ENCODE data around the gene CCL8. TPM values are rescaled to one million over a fixed set of nuclear protein-coding genes. Genes with fewer than 3 reads are reported as not detected.
A peak's percentile ranks its signal among the peaks of the same experiment; 100 is the strongest.

Gene CCL8
- not detected for total RNA-seq

DNA sequence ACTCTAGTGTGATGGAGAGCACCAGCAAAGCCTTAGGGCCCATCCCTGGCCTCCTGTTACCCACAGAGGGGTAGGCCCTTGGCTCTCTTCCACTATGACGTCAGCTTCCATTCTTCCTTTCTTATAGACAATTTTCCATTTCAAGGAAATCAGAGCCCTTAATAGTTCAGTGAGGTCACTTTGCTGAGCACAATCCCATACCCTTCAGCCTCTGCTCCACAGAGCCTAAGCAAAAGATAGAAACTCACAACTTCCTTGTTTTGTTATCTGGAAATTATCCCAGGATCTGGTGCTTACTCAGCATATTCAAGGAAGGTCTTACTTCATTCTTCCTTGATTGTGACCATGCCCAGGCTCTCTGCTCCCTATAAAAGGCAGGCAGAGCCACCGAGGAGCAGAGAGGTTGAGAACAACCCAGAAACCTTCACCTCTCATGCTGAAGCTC is at the start of gene CCL8:
Gene CCL8 (plus strand): TSS at position 397 of the 445 bp plus-strand sequence. CDS start 67 bp downstream, outside the sequence.
- H3K27me3 Mint-ChIP-seq: peaks cover 26% of the 10 kb centered on the region
- H3K4me1 Mint-ChIP-seq: no peaks in the 10 kb centered on the region
- H3K27ac Mint-ChIP-seq: no peak within 1 kb of the TSS
- H3K36me3 Mint-ChIP-seq (ENCODE audit: low read depth): no peaks in the 10 kb centered on the region
- no peaks in the 10 kb centered on the region for H3K9me3 Mint-ChIP-seq
- no peak within 1 kb of the TSS for H3K4me3 Mint-ChIP-seq
- ATAC-seq (replicated peaks): no peak

DNA sequence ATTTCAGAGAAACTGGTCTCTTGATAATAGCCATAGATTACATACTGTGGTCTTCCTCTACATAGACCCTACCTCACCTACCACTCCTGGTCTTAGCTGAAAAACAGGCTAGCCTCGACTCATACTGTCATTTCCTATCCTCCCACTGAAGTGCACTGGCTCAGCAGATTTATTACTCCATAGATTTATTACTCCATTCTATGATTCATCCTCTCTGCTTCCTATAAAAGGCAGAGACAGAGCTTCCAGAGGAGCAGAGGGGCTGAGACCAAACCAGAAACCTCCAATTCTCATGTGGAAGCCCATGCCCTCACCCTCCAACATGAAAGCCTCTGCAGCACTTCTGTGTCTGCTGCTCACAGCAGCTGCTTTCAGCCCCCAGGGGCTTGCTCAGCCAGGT is 49.3 kb upstream of the CCL8 start, which contains the start of gene CCL7:
Gene CCL7 (plus strand): TSS at position 253 of the 400 bp plus-strand sequence. CDS start 70 bp downstream, at position 323.
- Mint-ChIP-seq H3K4me3 (no peak within 1 kb of the TSS), H3K9me3 (no peaks in the 10 kb centered on the region), H3K27me3 (peaks cover 66% of the 10 kb centered on the region), H3K27ac (no peak within 1 kb of the TSS), H3K36me3 (ENCODE audit: low read depth) (no peaks in the 10 kb centered on the region), H3K4me1 (no peaks in the 10 kb centered on the region)
- no peak for ATAC-seq (replicated peaks)

DNA sequence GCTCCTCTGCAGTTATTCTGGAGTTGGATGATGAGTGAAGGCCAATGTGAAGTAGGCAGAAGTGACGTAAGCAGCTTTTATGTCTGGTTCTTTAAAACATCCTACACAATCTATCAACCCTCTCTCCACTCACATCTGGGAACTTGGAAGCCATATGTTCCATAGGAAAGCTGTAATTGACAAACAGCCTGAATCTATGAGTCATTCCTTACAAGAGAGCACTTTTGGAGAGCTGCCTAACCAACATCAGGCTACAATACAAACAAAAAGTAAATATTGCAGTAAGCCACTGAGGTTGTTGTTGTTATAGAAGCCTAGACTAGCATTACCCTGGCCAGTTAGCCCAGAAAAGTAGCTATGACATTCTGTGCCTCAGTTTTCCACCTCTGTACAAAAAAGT is 43.4 kb upstream of the CCL8 start:
- no peaks in the 10 kb centered on the region for H3K9me3 Mint-ChIP-seq
- no peak for ATAC-seq (replicated peaks)
- H3K4me1 Mint-ChIP-seq: no peaks in the 10 kb centered on the region
- peaks cover 67% of the 10 kb centered on the region for H3K27me3 Mint-ChIP-seq
- H3K4me3 Mint-ChIP-seq: no peak overlapping the region
- no peak overlapping the region for H3K27ac Mint-ChIP-seq
- H3K36me3 Mint-ChIP-seq (ENCODE audit: low read depth): no peaks in the 10 kb centered on the region

DNA sequence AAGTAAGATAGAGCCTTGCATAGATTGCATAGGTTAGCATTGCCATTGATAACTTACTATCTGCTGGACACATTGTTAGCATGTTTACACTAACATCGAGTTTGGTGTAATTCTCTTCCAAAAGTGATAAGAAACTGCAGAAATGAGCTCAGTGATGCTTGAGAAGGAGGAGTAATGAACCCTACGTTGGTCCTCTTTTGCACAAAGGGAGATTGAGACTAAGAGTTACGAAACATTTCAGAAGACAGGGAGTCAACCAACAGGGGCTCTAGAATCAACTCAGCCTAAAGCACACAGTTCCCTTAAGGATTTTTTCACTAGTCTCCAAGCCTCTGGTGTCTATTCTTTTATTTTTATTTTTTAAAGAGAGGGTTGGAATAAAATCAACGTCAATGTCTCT is 42.4 kb upstream of the CCL8 start:
- no peak for ATAC-seq (replicated peaks)
- Mint-ChIP-seq H3K27me3 (peaks cover 71% of the 10 kb centered on the region), H3K27ac (no peak overlapping the region), H3K9me3 (no peaks in the 10 kb centered on the region), H3K36me3 (ENCODE audit: low read depth) (no peaks in the 10 kb centered on the region), H3K4me3 (no peak overlapping the region), H3K4me1 (no peaks in the 10 kb centered on the region)

DNA sequence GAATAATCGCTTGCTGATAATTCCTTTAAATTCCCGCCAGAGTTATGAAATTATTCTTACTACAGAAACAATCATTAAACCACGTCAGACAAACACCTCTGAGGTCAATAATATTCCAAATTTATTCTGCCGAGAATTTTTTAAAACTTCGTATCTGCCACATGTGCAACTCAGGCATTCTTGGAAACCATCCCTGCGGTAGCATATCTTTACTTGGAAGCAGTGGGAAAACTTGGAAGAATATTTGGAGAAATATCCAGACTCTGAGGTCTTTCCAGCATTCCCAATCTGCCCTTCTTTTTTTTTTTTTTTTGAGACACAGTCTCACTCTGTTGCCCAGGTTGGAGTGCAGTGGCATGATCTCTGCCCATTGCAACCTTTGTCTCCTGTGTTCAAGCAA is 35.7 kb upstream of the CCL8 start:
- Mint-ChIP-seq H3K4me1 (no peaks in the 10 kb centered on the region), H3K9me3 (no peaks in the 10 kb centered on the region), H3K4me3 (no peak overlapping the region), H3K27me3 (peaks cover 40% of the 10 kb centered on the region), H3K36me3 (ENCODE audit: low read depth) (no peaks in the 10 kb centered on the region), H3K27ac (no peak overlapping the region)
- no peak for ATAC-seq (replicated peaks)

DNA sequence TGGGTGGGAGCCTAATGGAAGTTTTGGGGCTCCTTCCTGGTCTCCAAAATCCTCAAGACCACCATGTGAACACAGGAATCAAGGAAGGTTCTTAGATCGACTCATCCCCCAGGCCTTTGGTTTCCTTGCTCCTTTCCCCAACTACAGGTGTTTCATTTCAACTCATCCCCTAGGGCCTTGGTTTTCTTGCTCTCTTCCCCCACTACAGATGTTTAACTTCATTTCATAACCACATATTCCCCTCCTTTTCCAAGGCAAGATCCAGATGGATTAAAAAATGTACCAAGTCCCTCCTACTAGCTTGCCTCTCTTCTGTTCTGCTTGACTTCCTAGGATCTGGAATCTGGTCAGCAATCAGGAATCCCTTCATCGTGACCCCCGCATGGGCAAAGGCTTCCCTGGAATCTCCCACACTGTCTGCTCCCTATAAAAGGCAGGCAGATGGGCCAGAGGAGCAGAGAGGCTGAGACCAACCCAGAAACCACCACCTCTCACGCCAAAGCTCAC is 33.9 kb upstream of the CCL8 start, which contains the start of gene CCL11:
Gene CCL11 (plus strand): TSS at position 457 of the 507 bp plus-strand sequence. CDS start 67 bp downstream, outside the sequence.
- Mint-ChIP-seq H3K27ac (no peak within 1 kb of the TSS), H3K9me3 (no peaks in the 10 kb centered on the region), H3K27me3 (peaks cover 35% of the 10 kb centered on the region), H3K36me3 (ENCODE audit: low read depth) (no peaks in the 10 kb centered on the region), H3K4me1 (no peaks in the 10 kb centered on the region), H3K4me3 (no peak within 1 kb of the TSS)
- ATAC-seq (replicated peaks): no peak

DNA sequence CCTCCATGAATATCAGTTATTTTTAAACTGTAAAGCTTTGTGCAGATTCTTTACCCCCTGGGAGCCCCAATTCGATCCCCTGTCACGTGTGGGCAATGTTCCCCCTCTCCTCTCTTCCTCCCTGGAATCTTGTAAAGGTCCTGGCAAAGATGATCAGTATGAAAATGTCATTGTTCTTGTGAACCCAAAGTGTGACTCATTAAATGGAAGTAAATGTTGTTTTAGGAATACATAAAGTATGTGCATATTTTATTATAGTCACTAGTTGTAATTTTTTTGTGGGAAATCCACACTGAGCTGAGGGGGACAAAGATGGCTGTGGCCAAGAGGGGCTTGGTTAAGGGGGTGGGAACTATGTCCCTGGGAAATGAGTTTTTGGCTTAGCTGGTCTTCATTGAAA is 31.4 kb upstream of the CCL8 start:
- ATAC-seq (replicated peaks): no peak
- Mint-ChIP-seq H3K27me3 (peaks cover 26% of the 10 kb centered on the region), H3K4me1 (no peaks in the 10 kb centered on the region), H3K27ac (no peak overlapping the region), H3K4me3 (no peak overlapping the region), H3K36me3 (ENCODE audit: low read depth) (no peaks in the 10 kb centered on the region), H3K9me3 (no peaks in the 10 kb centered on the region)

DNA sequence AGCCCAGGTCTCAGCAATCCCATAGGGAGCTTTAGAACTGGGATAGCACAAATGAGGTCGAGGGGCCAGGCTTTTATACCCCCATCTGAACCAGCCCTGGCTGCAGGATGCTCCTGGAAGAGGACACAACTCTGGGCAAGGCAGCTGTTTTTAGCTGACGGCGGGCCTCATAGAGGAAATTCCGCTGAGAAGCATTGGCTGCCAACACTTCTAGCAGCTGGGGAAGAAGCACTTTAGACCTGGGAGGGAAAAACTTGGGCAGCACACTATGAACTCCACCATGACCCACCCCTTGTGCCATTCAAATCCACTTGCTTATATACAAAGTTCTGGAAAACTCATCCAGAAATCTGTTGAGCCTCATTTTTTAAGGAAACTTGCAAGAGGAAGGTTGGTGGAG is 28.6 kb upstream of the CCL8 start:
- no peak for ATAC-seq (replicated peaks)
- H3K4me1 Mint-ChIP-seq: no peaks in the 10 kb centered on the region
- no peak overlapping the region for H3K4me3 Mint-ChIP-seq
- no peaks in the 10 kb centered on the region for H3K9me3 Mint-ChIP-seq
- peaks cover 21% of the 10 kb centered on the region for H3K27me3 Mint-ChIP-seq
- H3K27ac Mint-ChIP-seq: no peak overlapping the region
- H3K36me3 Mint-ChIP-seq (ENCODE audit: low read depth): no peaks in the 10 kb centered on the region

DNA sequence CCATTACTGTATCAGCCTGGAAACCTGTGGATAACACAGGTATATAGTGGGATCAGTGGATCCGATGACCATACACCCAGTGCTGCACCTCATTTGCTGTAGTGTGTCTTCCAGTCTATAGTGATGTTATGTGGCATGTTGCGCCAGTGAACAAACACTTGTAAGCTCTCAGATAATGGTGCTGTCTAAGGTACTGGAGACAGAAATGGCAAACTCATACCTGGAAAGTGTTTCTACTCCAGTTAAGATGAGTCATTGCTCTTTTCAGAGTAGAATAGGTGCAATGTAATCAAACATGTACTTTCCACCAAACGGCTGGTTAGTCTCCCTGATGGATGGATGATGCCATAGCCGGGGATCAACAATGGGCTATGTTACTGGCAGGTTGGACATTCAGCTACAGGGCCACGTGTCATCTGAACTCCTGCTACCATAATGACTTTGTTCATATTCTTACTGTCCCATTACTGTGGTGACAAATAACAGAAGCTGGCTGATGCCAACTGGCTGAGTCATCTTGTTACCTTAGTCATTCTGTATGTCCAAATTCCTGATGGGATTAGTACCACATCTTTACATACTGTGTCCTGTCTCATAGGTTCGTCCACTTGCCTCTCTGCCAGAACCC is 27.4 kb upstream of the CCL8 start:
- H3K36me3 Mint-ChIP-seq (ENCODE audit: low read depth): no peaks in the 10 kb centered on the region
- ATAC-seq (replicated peaks): peak; percentile 59
- no peak overlapping the region for H3K4me3 Mint-ChIP-seq
- H3K9me3 Mint-ChIP-seq: no peaks in the 10 kb centered on the region
- H3K27ac Mint-ChIP-seq: no peak overlapping the region
- no peaks in the 10 kb centered on the region for H3K4me1 Mint-ChIP-seq
- H3K27me3 Mint-ChIP-seq: peaks cover 21% of the 10 kb centered on the region

DNA sequence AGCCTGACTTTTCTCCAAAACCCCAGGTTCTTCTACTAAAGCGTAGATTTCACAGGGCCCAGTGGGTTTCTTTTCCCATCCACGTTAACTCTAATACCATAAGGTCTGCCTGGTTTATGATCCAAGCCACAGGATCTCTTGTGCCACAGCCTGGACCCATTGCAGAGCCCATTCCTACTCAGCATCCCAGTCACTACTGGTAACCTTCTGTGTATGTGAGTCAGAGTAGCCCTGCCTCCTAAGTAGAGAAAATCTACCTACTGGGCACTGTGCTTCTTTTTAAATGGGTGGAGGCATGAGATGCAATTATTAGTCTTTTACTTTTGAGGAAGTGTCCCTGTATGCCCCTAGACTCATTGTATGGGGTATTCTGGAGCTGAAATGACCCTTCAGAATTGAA is 20.2 kb upstream of the CCL8 start:
- Mint-ChIP-seq H3K4me3 (no peak overlapping the region), H3K9me3 (no peaks in the 10 kb centered on the region), H3K27ac (no peak overlapping the region), H3K27me3 (peaks cover 27% of the 10 kb centered on the region), H3K4me1 (no peaks in the 10 kb centered on the region), H3K36me3 (ENCODE audit: low read depth) (no peaks in the 10 kb centered on the region)
- no peak for ATAC-seq (replicated peaks)

DNA sequence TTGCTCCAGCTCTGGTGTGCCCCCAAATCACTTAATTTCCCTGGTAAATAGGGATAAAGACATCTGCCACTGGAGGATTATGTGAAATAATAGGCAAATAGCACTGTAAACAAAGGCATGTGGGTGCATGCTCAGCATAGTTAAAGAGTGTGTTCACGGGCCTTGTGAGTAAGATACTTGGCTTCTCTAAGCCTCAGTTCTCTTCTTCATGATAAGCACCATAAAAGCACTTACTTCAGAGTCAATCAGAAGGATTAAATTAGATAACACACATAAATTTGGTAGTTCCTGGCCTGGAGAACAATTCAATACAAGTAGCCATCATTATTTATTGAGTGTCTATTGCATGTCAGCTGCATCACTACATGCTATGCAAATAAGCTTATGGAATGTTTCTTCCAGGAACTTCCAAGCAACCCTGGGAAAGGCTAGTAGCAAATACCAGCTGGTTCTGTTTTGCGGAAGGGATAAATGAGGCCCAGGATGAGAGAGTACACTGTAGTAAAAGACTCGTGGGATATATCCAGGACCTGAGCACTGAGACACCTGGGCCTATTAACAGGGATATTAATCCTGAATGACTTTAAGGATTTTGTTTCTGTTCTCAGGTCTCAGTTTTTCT is 19.2 kb upstream of the CCL8 start:
- H3K36me3 Mint-ChIP-seq (ENCODE audit: low read depth): no peaks in the 10 kb centered on the region
- H3K4me3 Mint-ChIP-seq: no peak overlapping the region
- no peaks in the 10 kb centered on the region for H3K9me3 Mint-ChIP-seq
- ATAC-seq (replicated peaks): no peak
- H3K27me3 Mint-ChIP-seq: peaks cover 34% of the 10 kb centered on the region
- no peak overlapping the region for H3K27ac Mint-ChIP-seq
- H3K4me1 Mint-ChIP-seq: no peaks in the 10 kb centered on the region

DNA sequence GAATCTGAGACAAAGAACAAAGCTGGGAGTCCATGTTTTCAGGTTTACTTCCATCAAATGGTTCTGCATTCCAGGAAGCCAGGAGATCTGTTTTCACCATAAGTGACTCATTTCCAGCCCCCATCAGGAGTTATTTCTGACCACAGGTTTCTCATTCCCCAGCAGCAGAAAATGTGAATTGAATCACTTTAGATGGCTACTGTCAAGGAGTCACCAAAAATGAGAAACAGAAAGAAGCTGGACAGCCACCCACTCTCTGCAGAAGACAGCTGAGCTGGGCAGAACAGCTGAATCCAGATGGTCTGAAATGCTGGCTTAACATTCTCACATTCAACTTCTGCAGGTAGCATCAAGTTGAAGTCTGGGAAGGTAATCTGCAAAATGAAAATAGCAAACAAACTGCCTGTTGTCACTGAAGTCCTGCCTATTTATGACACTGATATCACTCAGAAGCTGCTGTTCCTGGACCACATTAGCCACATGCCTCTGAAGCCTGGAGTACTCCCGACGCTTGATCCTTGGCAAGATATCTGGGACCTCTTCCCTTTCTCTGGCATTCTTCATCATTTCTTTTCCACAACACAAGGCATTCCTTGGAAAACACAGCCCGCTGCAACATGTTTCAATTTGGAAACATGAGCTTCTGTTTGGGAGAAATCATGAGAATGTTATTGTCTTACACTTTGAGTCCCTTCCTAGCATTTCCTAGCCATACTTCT is 18.4 kb upstream of the CCL8 start:
- ATAC-seq (replicated peaks): peak; percentile 28
- Mint-ChIP-seq H3K4me1 (no peaks in the 10 kb centered on the region), H3K27me3 (peaks cover 34% of the 10 kb centered on the region), H3K9me3 (no peaks in the 10 kb centered on the region), H3K27ac (no peak overlapping the region), H3K4me3 (no peak overlapping the region), H3K36me3 (ENCODE audit: low read depth) (no peaks in the 10 kb centered on the region)

DNA sequence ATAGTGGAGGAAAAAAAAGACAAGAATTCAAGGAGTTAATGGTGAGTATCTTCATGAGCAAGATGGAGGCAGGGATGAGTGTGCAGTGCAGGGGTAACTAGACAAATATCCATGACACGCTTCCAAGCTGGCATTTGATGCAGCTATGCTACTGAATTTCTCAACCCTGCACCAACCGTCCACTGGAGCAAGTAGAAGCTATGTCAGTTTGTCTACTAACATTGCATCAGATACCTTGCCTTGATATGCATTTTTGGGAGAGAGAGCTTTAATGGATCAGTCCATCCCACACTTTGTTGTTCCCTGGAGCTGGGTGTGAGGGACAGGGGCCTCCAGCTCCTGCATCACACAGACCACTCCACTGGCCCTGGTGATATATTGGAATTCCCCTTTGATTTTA is 17.2 kb upstream of the CCL8 start:
- no peak overlapping the region for H3K27ac Mint-ChIP-seq

DNA sequence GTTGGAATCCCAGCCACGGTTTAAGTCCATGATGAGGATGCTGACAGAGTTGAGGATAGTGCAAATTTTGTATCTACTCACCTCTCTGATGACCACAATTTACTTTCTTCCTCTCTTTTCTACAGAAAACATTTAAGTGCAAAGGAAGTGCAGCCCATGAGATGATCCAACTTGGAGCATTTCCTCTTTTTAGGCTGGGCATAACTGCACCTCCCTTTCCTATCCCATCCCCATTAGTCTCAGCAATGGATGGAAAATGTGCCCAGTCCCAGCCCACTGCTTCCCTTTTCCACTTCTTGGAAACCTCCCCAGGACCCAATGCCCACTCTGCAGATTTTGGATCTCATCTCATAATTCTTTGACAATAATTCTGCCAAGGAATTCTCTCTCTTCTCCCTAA is 16.6 kb upstream of the CCL8 start:
- H3K36me3 Mint-ChIP-seq (ENCODE audit: low read depth): no peaks in the 10 kb centered on the region
- ATAC-seq (replicated peaks): no peak
- H3K4me1 Mint-ChIP-seq: no peaks in the 10 kb centered on the region
- H3K9me3 Mint-ChIP-seq: no peaks in the 10 kb centered on the region
- no peak overlapping the region for H3K27ac Mint-ChIP-seq
- H3K27me3 Mint-ChIP-seq: peaks cover 38% of the 10 kb centered on the region
- no peak overlapping the region for H3K4me3 Mint-ChIP-seq

More for the DNA sequence above, 17.2 kb upstream of the CCL8 start:
- ATAC-seq (replicated peaks): no peak
- no peaks in the 10 kb centered on the region for H3K4me1 Mint-ChIP-seq
- no peaks in the 10 kb centered on the region for H3K36me3 Mint-ChIP-seq (ENCODE audit: low read depth)
- H3K9me3 Mint-ChIP-seq: no peaks in the 10 kb centered on the region
- no peak overlapping the region for H3K4me3 Mint-ChIP-seq
- H3K27me3 Mint-ChIP-seq: peaks cover 38% of the 10 kb centered on the region

DNA sequence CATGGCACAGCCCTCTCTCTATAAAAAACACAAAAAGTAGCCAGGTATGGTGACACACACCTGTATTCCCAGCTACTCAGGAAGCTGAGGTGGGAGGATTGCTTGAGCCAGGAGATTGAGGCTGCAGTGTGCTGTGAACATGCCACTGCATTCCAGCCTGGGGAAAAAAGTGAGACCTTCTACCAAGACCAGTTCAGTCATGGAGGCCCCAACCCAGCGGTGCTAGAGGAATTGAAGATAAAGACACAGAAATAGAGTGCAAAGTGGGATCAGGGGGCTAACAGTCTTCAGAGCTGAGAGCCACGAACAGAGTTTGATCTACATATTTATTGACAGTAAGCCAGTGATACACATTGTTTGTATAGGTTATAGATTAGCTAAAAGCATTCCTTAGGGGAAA is 15.6 kb upstream of the CCL8 start:
- ATAC-seq (replicated peaks): no peak
- Mint-ChIP-seq H3K4me1 (no peaks in the 10 kb centered on the region), H3K36me3 (ENCODE audit: low read depth) (no peaks in the 10 kb centered on the region), H3K9me3 (no peaks in the 10 kb centered on the region), H3K27me3 (peaks cover 40% of the 10 kb centered on the region), H3K27ac (no peak overlapping the region), H3K4me3 (no peak overlapping the region)

Measured in activated T-helper 17 cell treated with anti-CD3 and anti-CD28 coated beads, Interleukin-2, amount 50 U/mL, for 72 hours (primary cell).